RWPE2 (cell line): Measurements from ENCODE around the gene ACAD11.

Experiments used
- ATAC-seq: fragments of 200-7000 bp; cut with Tn5 transposase; 3 replicates; pipeline ENCODE4 v1.9.1; 2021; ENCODE audit warnings: low read depth
- DNase-seq: peaks from one replicate; pipeline ENCODE4 v3.0.0-alpha.2; 2020; ENCODE audit warnings: low spot score
- H3K27ac ChIP-seq: fragments of 450-650 bp; 2 replicates; pipeline ENCODE4 v1.5.1; 2017; ENCODE audit warnings: mild to moderate bottlenecking; ENCODE audit not compliant: poor library complexity, severe bottlenecking
- H3K27me3 ChIP-seq: fragments of 250-450 bp; sonication (Bioruptor Pico); 2 replicates; pipeline ENCODE4 v1.5.1; 2021; ENCODE audit warnings: mild to moderate bottlenecking, moderate library complexity; ENCODE audit not compliant: insufficient read depth, poor library complexity, severe bottlenecking
- H3K36me3 ChIP-seq: fragments of 250-450 bp; sonication (Bioruptor Pico); 2 replicates; pipeline ENCODE4 v1.5.1; 2020; ENCODE audit warnings: low read depth, mild to moderate bottlenecking, moderate library complexity
- H3K4me1 ChIP-seq: fragments of 250-450 bp; sonication (Bioruptor Pico); 2 replicates; pipeline ENCODE4 v1.5.1; 2021; ENCODE audit warnings: mild to moderate bottlenecking, moderate library complexity; ENCODE audit not compliant: insufficient read depth, poor library complexity, severe bottlenecking
- H3K4me3 ChIP-seq: fragments of 250-450 bp; sonication (Bioruptor Pico); 2 replicates; pipeline ENCODE4 v1.5.1; 2021; ENCODE audit warnings: mild to moderate bottlenecking, moderate library complexity; ENCODE audit not compliant: severe bottlenecking
- H3K9me3 ChIP-seq: fragments of 250-450 bp; sonication (Bioruptor Pico); 2 replicates; pipeline ENCODE4 v1.5.1; 2021; ENCODE audit warnings: mild to moderate bottlenecking, moderate library complexity; ENCODE audit not compliant: severe bottlenecking
- TF ChIP-seq, protein P1 (sequence below): fragments of 450-650 bp; IDR thresholded peaks from one replicate; pipeline ENCODE4 v1.5.1; 2017; ENCODE audit warnings: mild to moderate bottlenecking, moderate library complexity; ENCODE audit not compliant: poor library complexity, severe bottlenecking

ACAD11 gene

DNA sequence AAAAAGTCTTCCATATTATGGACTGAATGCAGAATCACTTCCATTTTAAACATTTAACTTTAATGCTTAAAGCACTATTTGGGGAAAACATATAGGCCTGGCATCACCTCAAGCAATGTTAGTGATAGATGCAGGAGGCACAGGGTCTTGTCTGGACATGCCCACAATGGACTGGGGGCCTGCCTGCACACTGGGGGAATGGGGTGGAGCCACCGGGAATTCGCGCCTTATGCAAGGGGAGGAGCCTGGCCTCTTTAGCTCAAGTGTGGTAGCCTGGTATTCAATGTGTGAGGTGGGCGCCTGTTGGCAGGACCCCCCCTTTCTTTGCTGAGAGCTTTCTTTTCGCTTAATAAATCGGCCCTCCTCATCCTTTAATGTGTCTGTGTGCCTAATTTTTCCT lies 32.7 kb downstream of the ACAD11 start:
- Histone ChIP-seq H3K4me3 (no peak overlapping the region), H3K4me1 (peaks cover 21% of the 10 kb centered on the region), H3K27me3 (no peaks in the 10 kb centered on the region), H3K9me3 (no peaks in the 10 kb centered on the region), H3K27ac (peak overlapping the region; percentile 26), H3K36me3 (peaks cover 65% of the 10 kb centered on the region)
- ATAC-seq = peak; percentile 70
- TF ChIP-seq, protein P1, sequence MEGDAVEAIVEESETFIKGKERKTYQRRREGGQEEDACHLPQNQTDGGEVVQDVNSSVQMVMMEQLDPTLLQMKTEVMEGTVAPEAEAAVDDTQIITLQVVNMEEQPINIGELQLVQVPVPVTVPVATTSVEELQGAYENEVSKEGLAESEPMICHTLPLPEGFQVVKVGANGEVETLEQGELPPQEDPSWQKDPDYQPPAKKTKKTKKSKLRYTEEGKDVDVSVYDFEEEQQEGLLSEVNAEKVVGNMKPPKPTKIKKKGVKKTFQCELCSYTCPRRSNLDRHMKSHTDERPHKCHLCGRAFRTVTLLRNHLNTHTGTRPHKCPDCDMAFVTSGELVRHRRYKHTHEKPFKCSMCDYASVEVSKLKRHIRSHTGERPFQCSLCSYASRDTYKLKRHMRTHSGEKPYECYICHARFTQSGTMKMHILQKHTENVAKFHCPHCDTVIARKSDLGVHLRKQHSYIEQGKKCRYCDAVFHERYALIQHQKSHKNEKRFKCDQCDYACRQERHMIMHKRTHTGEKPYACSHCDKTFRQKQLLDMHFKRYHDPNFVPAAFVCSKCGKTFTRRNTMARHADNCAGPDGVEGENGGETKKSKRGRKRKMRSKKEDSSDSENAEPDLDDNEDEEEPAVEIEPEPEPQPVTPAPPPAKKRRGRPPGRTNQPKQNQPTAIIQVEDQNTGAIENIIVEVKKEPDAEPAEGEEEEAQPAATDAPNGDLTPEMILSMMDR = no peak
- peak; percentile 69 for DNase-seq

DNA sequence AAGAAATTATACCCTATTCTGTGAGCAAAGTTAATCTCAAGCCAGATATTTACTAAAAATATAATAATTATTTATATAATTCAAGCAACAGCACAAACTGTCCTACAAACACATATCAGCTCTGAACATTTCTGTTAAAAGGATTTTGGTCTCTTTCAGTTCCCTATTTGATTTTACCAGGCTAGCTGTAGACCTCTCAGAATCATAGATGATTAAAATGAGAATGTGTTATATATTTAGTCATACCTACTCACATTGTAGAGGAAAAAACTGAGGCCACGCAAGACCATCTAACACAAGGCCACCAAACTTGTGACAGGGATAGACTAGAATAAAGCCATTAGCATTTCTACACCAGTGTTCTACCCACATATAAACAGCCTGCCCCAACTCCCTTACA lies 34.0 kb downstream of the ACAD11 start:
- no peaks in the 10 kb centered on the region for H3K27me3 ChIP-seq
- DNase-seq (no peak), ATAC-seq (no peak)
- H3K4me3 ChIP-seq = no peak overlapping the region
- TF ChIP-seq, protein P1 = no peak
- H3K36me3 ChIP-seq = peaks cover 61% of the 10 kb centered on the region
- H3K27ac ChIP-seq = no peak overlapping the region
- no peaks in the 10 kb centered on the region for H3K9me3 ChIP-seq
- H3K4me1 ChIP-seq = peaks cover 21% of the 10 kb centered on the region

DNA sequence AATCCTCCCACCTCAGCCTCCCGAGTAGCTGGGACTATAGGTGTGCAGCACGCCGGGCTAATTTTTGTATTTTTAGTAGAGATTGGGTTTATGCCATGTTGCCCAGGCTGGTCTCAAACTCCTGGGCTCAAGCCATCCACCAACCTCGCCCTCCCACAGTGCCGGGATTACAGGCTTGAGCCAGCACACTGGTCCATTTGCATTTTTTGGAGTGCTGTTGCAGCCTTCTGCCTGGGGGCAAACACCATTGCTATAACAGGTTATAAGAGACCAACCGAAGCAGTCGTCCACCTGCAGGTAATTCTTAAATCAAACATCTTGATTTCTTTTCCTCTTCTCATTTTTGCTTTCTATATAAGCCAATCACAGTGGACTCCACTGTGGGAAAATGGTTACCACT lies 34.8 kb downstream of the ACAD11 start:
- TF ChIP-seq, protein P1 = no peak
- DNase-seq = no peak
- no peak for ATAC-seq
- Histone ChIP-seq H3K4me3 (no peak overlapping the region), H3K27ac (no peak overlapping the region), H3K27me3 (no peaks in the 10 kb centered on the region), H3K9me3 (no peaks in the 10 kb centered on the region), H3K36me3 (peaks cover 56% of the 10 kb centered on the region), H3K4me1 (peaks cover 13% of the 10 kb centered on the region)

DNA sequence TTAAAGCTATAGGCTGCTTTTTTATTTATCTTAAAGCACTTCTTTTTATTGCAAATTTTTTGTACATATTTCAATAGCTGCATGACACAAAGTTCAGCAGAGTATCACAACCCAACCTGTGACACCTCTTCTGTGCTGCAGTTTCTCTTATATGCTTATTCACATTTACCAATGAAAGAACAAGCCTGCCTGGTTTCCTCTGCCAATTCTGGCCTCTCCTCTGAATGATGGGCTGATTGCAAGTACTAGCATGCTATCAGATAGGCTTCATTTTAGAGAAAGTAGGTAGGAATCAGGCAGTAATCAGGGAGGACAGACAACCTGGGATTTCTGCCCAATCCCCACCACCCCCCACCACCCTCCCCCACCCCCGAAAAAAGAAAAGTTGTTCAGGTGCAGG lies 36.0 kb downstream of the ACAD11 start:
- DNase-seq (no peak), ATAC-seq (peak; percentile 27; the same call in 1 of the 3 replicates)
- peaks cover 61% of the 10 kb centered on the region for H3K36me3 ChIP-seq
- no peak overlapping the region for H3K4me3 ChIP-seq
- H3K27ac ChIP-seq = no peak overlapping the region
- H3K9me3 ChIP-seq = no peaks in the 10 kb centered on the region
- no peaks in the 10 kb centered on the region for H3K27me3 ChIP-seq
- TF ChIP-seq, protein P1 = no peak
- H3K4me1 ChIP-seq = peaks cover 9% of the 10 kb centered on the region

DNA sequence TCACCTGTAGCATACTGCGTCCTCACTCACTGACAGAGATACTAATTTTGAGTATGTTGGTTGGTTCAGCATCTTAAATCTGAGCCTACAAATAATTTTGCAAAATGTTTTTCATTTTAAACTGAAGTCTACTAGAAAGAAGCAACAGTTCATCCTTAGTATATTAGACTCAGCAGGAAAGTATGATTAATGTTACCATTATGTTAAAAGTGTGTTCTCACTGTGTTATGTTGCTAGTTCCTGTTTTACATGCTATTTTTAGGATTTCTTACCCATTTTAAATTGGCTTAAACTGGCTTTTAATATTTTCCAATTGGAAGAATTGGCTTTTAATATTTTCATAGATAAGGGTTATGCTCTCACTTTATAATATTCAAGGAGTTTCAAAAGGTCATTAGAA lies 36.8 kb downstream of the ACAD11 start:
- H3K4me1 ChIP-seq = peaks cover 9% of the 10 kb centered on the region
- DNase-seq (no peak), ATAC-seq (no peak)
- no peaks in the 10 kb centered on the region for H3K27me3 ChIP-seq
- TF ChIP-seq, protein P1 = no peak
- no peak overlapping the region for H3K4me3 ChIP-seq
- no peaks in the 10 kb centered on the region for H3K9me3 ChIP-seq
- peaks cover 61% of the 10 kb centered on the region for H3K36me3 ChIP-seq
- no peak overlapping the region for H3K27ac ChIP-seq
